Astrocyte (in vitro differentiated cells and primary cell): ENCODE measurements around the gene VPS13D. TPM values are rescaled to one million over a fixed set of nuclear protein-coding genes. Genes with fewer than 3 reads are reported as not detected.

Experiments
- DNase-seq: peaks from one replicate; pipeline ENCODE4 v3.0.0-alpha.2; 2010; ENCODE audit warnings: low read depth
- FAIRE-seq: peaks from 2 replicates; lab custom pipeline; 2011; peaks lifted over from hg19 to GRCh38; lab: Jason Lieb, UNC
- H2AFZ ChIP-seq: 2 replicates; pipeline ENCODE4 v1.6.0; 2012; ENCODE audit warnings: low read depth, low read length, inconsistent platforms
- H3K27ac ChIP-seq: 2 replicates; pipeline ENCODE4 v1.5.1; 2011; ENCODE audit warnings: low read depth, low read length, inconsistent platforms
- H3K27me3 ChIP-seq: 2 replicates; pipeline ENCODE4 v1.6.0; 2011; ENCODE audit warnings: low read length, inconsistent platforms; ENCODE audit not compliant: insufficient read depth
- H3K36me3 ChIP-seq: 2 replicates; pipeline ENCODE4 v1.5.1; 2011; ENCODE audit warnings: low read length, inconsistent platforms; ENCODE audit not compliant: insufficient read depth
- H3K4me1 ChIP-seq: 2 replicates; pipeline ENCODE4 v1.5.1; 2011; ENCODE audit warnings: low read length, inconsistent platforms; ENCODE audit not compliant: insufficient read depth
- H3K4me2 ChIP-seq: 2 replicates; pipeline ENCODE4 v1.6.0; 2012; ENCODE audit warnings: low read length, inconsistent platforms
- H3K4me3 ChIP-seq: 2 replicates; pipeline ENCODE4 v1.5.1; 2011; ENCODE audit warnings: low read depth, mild to moderate bottlenecking, low read length, inconsistent platforms; ENCODE audit not compliant: insufficient read depth
- H3K79me2 ChIP-seq: 2 replicates; pipeline ENCODE4 v1.6.0; 2012; ENCODE audit warnings: mild to moderate bottlenecking, low read length, inconsistent platforms; ENCODE audit not compliant: insufficient read depth
- H3K9ac ChIP-seq: 2 replicates; pipeline ENCODE4 v1.6.0; 2012; ENCODE audit warnings: mild to moderate bottlenecking, low read length, inconsistent platforms
- H3K9me3 ChIP-seq: 2 replicates; pipeline ENCODE4 v1.5.1; 2012; ENCODE audit warnings: low read depth, mild to moderate bottlenecking, low read length, inconsistent platforms; ENCODE audit not compliant: insufficient read depth
- H4K20me1 ChIP-seq: 2 replicates; pipeline ENCODE4 v1.6.0; 2012; ENCODE audit warnings: low read length, inconsistent platforms; ENCODE audit not compliant: insufficient read depth
- H3K27ac Mint-ChIP-seq: one replicate; pipeline ENCODE4 v1.8.0; 2021; ENCODE audit warnings: mild to moderate bottlenecking, mixed read lengths; ENCODE audit not compliant: unreplicated experiment
- H3K27me3 Mint-ChIP-seq: one replicate; pipeline ENCODE4 v1.8.0; 2021; ENCODE audit warnings: low read depth, mixed read lengths; ENCODE audit not compliant: unreplicated experiment
- H3K36me3 Mint-ChIP-seq: one replicate; pipeline ENCODE4 v1.8.0; 2021; ENCODE audit warnings: low read depth, mixed read lengths; ENCODE audit not compliant: unreplicated experiment
- H3K4me1 Mint-ChIP-seq: one replicate; pipeline ENCODE4 v1.8.0; 2021; ENCODE audit warnings: low read depth, mixed read lengths; ENCODE audit not compliant: unreplicated experiment
- H3K4me3 Mint-ChIP-seq: one replicate; pipeline ENCODE4 v1.8.0; 2021; ENCODE audit warnings: mild to moderate bottlenecking, moderate library complexity, mixed read lengths; ENCODE audit not compliant: unreplicated experiment
- H3K9me3 Mint-ChIP-seq: one replicate; pipeline ENCODE4 v1.8.0; 2021; ENCODE audit warnings: mild to moderate bottlenecking, mixed read lengths; ENCODE audit not compliant: unreplicated experiment
- EZH2 ChIP-seq: IDR thresholded peaks from 2 replicates; pipeline ENCODE4 v1.6.1; 2012; ENCODE audit warnings: mild to moderate bottlenecking, low read length, inconsistent platforms; ENCODE audit not compliant: insufficient read depth
- total RNA-seq: library from RNA; stranded (reverse); gene quantifications from 2 replicates; pipeline ENCODE4 v1.2.1, GENCODE V29; 2021
- TF ChIP-seq, protein P1 (sequence below): IDR thresholded peaks from 2 replicates; pipeline ENCODE4 v1.5.1; 2011; ENCODE audit warnings: low read depth, mild to moderate bottlenecking, inconsistent platforms, low read length, moderate library complexity; ENCODE audit not compliant: insufficient read depth

Gene VPS13D
- total RNA-seq, 1 donor from 2014 or later = 25.9 TPM

DNA sequence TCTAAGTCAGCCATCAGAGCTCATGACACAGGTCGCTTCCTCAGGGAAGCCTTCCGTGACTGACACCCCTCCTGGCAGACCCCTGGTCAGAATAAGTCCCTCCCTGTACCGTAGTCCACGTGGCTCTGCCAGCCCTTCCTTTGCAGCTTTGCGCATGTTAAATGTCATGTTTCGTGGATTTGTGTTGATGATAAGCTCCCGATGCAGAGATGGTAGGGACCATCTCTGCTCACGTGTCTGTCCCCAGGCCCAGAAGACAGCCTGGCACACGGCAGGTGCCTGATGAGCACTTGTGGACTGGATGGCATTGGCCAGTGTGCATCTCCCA, 312.3 kb downstream of the VPS13D start:
- peaks cover 23% of the 10 kb centered on the region for H3K4me1 ChIP-seq
- Mint-ChIP-seq H3K36me3 (no peaks in the 10 kb centered on the region), H3K27ac (peak overlapping the region; percentile 38), H3K27me3 (peaks cover 13% of the 10 kb centered on the region), H3K9me3 (no peaks in the 10 kb centered on the region), H3K4me1 (no peaks in the 10 kb centered on the region), H3K4me3 (no peak overlapping the region)
- H3K4me3 ChIP-seq = no peak overlapping the region
- H3K9ac ChIP-seq = peak overlapping the region; percentile 39
- H3K27ac ChIP-seq = no peak overlapping the region
- TF ChIP-seq, protein P1, sequence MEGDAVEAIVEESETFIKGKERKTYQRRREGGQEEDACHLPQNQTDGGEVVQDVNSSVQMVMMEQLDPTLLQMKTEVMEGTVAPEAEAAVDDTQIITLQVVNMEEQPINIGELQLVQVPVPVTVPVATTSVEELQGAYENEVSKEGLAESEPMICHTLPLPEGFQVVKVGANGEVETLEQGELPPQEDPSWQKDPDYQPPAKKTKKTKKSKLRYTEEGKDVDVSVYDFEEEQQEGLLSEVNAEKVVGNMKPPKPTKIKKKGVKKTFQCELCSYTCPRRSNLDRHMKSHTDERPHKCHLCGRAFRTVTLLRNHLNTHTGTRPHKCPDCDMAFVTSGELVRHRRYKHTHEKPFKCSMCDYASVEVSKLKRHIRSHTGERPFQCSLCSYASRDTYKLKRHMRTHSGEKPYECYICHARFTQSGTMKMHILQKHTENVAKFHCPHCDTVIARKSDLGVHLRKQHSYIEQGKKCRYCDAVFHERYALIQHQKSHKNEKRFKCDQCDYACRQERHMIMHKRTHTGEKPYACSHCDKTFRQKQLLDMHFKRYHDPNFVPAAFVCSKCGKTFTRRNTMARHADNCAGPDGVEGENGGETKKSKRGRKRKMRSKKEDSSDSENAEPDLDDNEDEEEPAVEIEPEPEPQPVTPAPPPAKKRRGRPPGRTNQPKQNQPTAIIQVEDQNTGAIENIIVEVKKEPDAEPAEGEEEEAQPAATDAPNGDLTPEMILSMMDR = no peak
- TF ChIP-seq EZH2 = no peak
- no peak overlapping the region for H2AFZ ChIP-seq
- DNase-seq (no peak), FAIRE-seq (no peak)
- no peaks in the 10 kb centered on the region for H3K27me3 ChIP-seq
- no peaks in the 10 kb centered on the region for H3K9me3 ChIP-seq
- H4K20me1 ChIP-seq = no peaks in the 10 kb centered on the region
- no peaks in the 10 kb centered on the region for H3K36me3 ChIP-seq
- no peak overlapping the region for H3K4me2 ChIP-seq
- no peaks in the 10 kb centered on the region for H3K79me2 ChIP-seq

DNA sequence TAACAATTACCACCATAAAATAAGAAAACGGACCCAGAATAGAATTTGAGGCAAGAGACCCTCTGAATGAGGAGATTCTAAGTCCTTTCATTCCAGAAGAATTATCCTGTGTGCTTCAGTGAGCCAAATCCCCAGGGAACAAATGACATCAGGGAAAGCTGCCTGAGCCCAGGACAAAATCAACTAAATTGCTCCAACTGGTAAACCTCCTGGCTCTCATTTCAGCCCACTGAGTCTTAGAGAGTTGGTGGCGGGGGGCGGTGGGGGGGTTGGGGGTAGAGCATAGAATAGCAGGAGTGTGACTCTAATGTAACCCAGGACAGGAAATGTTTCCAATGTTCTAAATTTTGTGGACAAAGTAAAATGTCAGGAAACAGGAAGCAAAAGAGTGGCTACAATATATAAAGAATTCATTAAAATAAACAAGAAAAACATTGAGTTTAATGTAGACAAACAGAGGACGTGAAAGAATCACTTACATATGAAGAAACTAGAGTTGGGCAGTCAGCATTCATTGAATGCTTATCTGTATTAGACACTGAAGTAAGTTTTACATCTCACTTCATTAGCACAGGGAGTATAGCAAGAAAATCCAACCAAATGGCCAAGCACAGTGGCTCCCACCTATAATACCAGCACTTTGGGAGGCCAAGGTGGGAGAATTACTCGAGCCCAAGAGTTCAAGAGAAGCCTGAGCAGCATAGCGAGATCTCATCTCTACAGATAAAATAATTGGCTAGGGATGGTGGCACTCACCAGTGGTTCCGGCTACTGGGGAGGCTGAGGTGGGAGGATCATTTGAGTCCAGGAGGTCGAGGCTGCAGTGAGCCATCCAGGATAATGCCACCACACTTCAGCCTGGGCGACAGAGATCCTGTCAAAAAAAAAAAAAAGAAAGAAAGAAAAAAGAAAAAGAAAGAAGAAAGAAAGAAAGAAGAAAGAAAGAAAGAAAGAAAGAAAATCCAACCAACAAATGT, 313.1 kb downstream of the VPS13D start:
- no peaks in the 10 kb centered on the region for H3K36me3 Mint-ChIP-seq
- no peaks in the 10 kb centered on the region for H3K36me3 ChIP-seq
- TF ChIP-seq, protein P1 = no peak
- no peak for TF ChIP-seq EZH2
- no peak overlapping the region for H3K27ac ChIP-seq
- no peak overlapping the region for H3K4me3 ChIP-seq
- no peak overlapping the region for H2AFZ ChIP-seq
- H3K9me3 Mint-ChIP-seq = no peaks in the 10 kb centered on the region
- H3K9ac ChIP-seq = no peak overlapping the region
- H3K27me3 Mint-ChIP-seq = peaks cover 20% of the 10 kb centered on the region
- H3K4me1 Mint-ChIP-seq = no peaks in the 10 kb centered on the region
- no peak overlapping the region for H3K4me3 Mint-ChIP-seq
- DNase-seq = no peak
- no peaks in the 10 kb centered on the region for H4K20me1 ChIP-seq
- H3K79me2 ChIP-seq = no peaks in the 10 kb centered on the region
- no peaks in the 10 kb centered on the region for H3K9me3 ChIP-seq
- peaks cover 23% of the 10 kb centered on the region for H3K4me1 ChIP-seq
- no peak overlapping the region for H3K27ac Mint-ChIP-seq
- no peak for FAIRE-seq
- H3K27me3 ChIP-seq = peaks cover 2% of the 10 kb centered on the region
- no peak overlapping the region for H3K4me2 ChIP-seq

DNA sequence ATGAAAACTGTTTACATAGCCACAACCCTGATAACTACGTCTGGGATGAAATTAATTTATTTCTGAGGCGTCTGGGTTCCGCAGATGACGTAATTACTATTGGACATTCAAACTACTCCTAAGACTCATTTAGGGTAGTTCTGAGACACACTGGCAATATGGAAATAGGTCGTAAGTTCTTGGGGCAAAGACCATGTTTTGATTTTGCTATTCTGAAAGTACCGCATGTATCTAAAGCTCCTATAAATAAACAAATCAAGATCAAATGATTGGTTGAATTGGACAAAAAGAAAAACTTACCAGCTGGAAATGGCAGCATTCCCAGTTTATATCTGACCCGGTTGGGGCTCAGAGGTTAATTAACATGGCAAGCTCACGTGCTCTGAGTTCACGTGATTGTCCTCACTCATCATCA, 313.9 kb downstream of the VPS13D start:
- TF ChIP-seq, protein P1 = no peak
- no peak for TF ChIP-seq EZH2
- no peaks in the 10 kb centered on the region for H4K20me1 ChIP-seq
- H3K79me2 ChIP-seq = no peaks in the 10 kb centered on the region
- H3K9ac ChIP-seq = no peak overlapping the region
- H3K27me3 ChIP-seq = peaks cover 2% of the 10 kb centered on the region
- Mint-ChIP-seq H3K9me3 (no peaks in the 10 kb centered on the region), H3K4me1 (no peaks in the 10 kb centered on the region), H3K4me3 (no peak overlapping the region), H3K27ac (no peak overlapping the region), H3K36me3 (no peaks in the 10 kb centered on the region), H3K27me3 (peaks cover 20% of the 10 kb centered on the region)
- H3K36me3 ChIP-seq = no peaks in the 10 kb centered on the region
- no peaks in the 10 kb centered on the region for H3K9me3 ChIP-seq
- no peak overlapping the region for H2AFZ ChIP-seq
- DNase-seq (peak; percentile 39), FAIRE-seq (no peak)
- no peak overlapping the region for H3K27ac ChIP-seq
- peaks cover 23% of the 10 kb centered on the region for H3K4me1 ChIP-seq
- H3K4me2 ChIP-seq = no peak overlapping the region
- no peak overlapping the region for H3K4me3 ChIP-seq
